SK-N-SH (cell line): ENCODE measurements around the gene CACNA1A. TPM values are rescaled to one million over a fixed set of nuclear protein-coding genes. Genes with fewer than 3 reads are reported as not detected.

Experiments used
- CTCF ChIA-PET: fragments of 300-600, 350-600 bp; formaldehyde crosslinking; extraction: SDS; loops from one replicate; lab custom pipeline; 2021; lab: Yijun Ruan, JAX
- POLR2A ChIA-PET: fragments of 350-600 bp; sonication (Branson Sonifier 250); formaldehyde crosslinking; extraction: SDS; loops from one replicate; lab custom pipeline; 2020; ENCODE audit warnings: antibody characterized with exemption, inconsistent platforms; lab: Yijun Ruan, JAX
- DNase-seq: peaks from one replicate; pipeline ENCODE4 v3.0.0; 2012
- H2AFZ ChIP-seq: fragments of 200-600 bp; sonication (generic); 2 replicates; pipeline ENCODE4 v1.8.1; 2016; ENCODE audit warnings: antibody characterized with exemption, mild to moderate bottlenecking, low read depth
- H3F3A ChIP-seq: fragments of 200-600 bp; sonication (generic); replicated peaks from 2 replicates; pipeline ENCODE3; 2016; ENCODE audit warnings: antibody characterized with exemption, mild to moderate bottlenecking; ENCODE audit not compliant: insufficient read depth
- H3K27ac ChIP-seq, 2 experiments: fragments of 200-500 bp in 1 of 2; fragments of 200-600 bp in 1 of 2; sonication (Bioruptor generic) in 1 of 2; sonication (generic), shearing (Covaris generic) in 1 of 2; 2 replicates each; pipeline versions ENCODE4 v1.5.1 to v1.6.1; 2014 to 2016; ENCODE audit warnings: low read depth in 2 of 2, inconsistent platforms in 1 of 2, low read length in 1 of 2, mild to moderate bottlenecking in 1 of 2, mixed read lengths in 1 of 2
- H3K27me3 ChIP-seq: fragments of 200-600 bp; sonication (generic), shearing (Covaris generic); 2 replicates; pipeline ENCODE4 v1.6.1; 2016; ENCODE audit warnings: mixed run types; ENCODE audit not compliant: insufficient read depth
- H3K36me3 ChIP-seq, 2 experiments: fragments of 200-500 bp in 1 of 2; fragments of 200-600 bp in 1 of 2; sonication (Bioruptor generic) in 1 of 2; sonication (generic) in 1 of 2; replicated peaks in 1 of 2; 2 replicates each; pipeline versions ENCODE3 to v1.5.1; 2014 to 2016; ENCODE audit warnings: low read length in 1 of 2, mild to moderate bottlenecking in 1 of 2; ENCODE audit not compliant: insufficient read depth in 2 of 2, control insufficient read depth in 1 of 2
- H3K4me1 ChIP-seq, 2 experiments: fragments of 200-500 bp in 1 of 2; fragments of 200-600 bp in 1 of 2; sonication (Bioruptor generic) in 1 of 2; sonication (generic), shearing (Covaris generic) in 1 of 2; 2 replicates each; pipeline versions ENCODE4 v1.5.1 to v1.6.1; 2014 to 2016; ENCODE audit warnings: low read depth in 1 of 2, low read length in 1 of 2, mixed run types in 1 of 2; ENCODE audit not compliant: insufficient read depth in 2 of 2, control insufficient read depth in 1 of 2
- H3K4me2 ChIP-seq: fragments of 200-600 bp; sonication (generic), shearing (Covaris generic); 2 replicates; pipeline ENCODE4 v1.6.1; 2017; ENCODE audit warnings: mixed run types
- H3K4me3 ChIP-seq, 2 experiments: fragments of 200-500 bp in 1 of 2; fragments of 200-600 bp in 1 of 2; sonication (Bioruptor generic) in 1 of 2; sonication (generic), shearing (Covaris generic) in 1 of 2; 2 replicates each; pipeline versions ENCODE4 v1.5.1 to v1.8.1; 2014 to 2016; ENCODE audit warnings: low read depth in 2 of 2, inconsistent platforms in 1 of 2, low read length in 1 of 2, mild to moderate bottlenecking in 1 of 2, mixed read lengths in 1 of 2, moderate library complexity in 1 of 2
- H3K79me2 ChIP-seq: fragments of 200-600 bp; sonication (generic); 2 replicates; pipeline ENCODE4 v1.8.1; 2017; ENCODE audit warnings: mild to moderate bottlenecking; ENCODE audit not compliant: insufficient read depth
- H3K9ac ChIP-seq: fragments of 200-600 bp; sonication (generic); 2 replicates; pipeline ENCODE4 v1.6.1; 2017; ENCODE audit warnings: mixed run types
- H3K9me2 ChIP-seq: fragments of 200-600 bp; sonication (generic); 2 replicates; pipeline ENCODE4 v1.6.1; 2017; ENCODE audit warnings: mixed run types
- H3K9me3 ChIP-seq: fragments of 200-600 bp; sonication (generic); 2 replicates; pipeline ENCODE4 v1.6.1; 2017; ENCODE audit warnings: mixed run types, mild to moderate bottlenecking, moderate library complexity
- H4K20me1 ChIP-seq: fragments of 200-600 bp; sonication (generic); 2 replicates; pipeline ENCODE4 v1.6.1; 2017; ENCODE audit warnings: mild to moderate bottlenecking, mixed run types; ENCODE audit not compliant: insufficient read depth
- CHD2 ChIP-seq: fragments of 150-350 bp; IDR thresholded peaks from 2 replicates; pipeline ENCODE4 v1.6.1; 2018; ENCODE audit warnings: low read length; ENCODE audit not compliant: partially characterized antibody
- CTCF ChIP-seq: fragments of 200-600 bp; sonication (generic); IDR thresholded peaks from 2 replicates; pipeline ENCODE4 v1.6.1; 2017; ENCODE audit warnings: antibody characterized with exemption, mild to moderate bottlenecking, moderate library complexity
- ELF1 ChIP-seq: IDR thresholded peaks from 2 replicates; pipeline ENCODE4 v1.4.0; 2012
- EP300 ChIP-seq, 2 experiments: IDR thresholded peaks; 2 replicates each; pipeline versions ENCODE4 v1.4.0 to v1.6.1; 2012; ENCODE audit warnings: borderline replicate concordance in 1 of 2, low read depth in 1 of 2, low read length in 1 of 2
- EZH2phosphoT487 ChIP-seq: fragments of 200-600 bp; sonication (generic); IDR thresholded peaks from 2 replicates; pipeline ENCODE4 v1.6.1; 2017; ENCODE audit warnings: low read depth, mixed run types, mild to moderate bottlenecking, antibody characterized with exemption, moderate library complexity, borderline replicate concordance
- GATA2 ChIP-seq: sonication (generic); formaldehyde crosslinking; IDR thresholded peaks from 2 replicates; pipeline ENCODE4 v1.5.0; 2020; ENCODE audit warnings: mild to moderate bottlenecking, missing genetic modification reagents
- IRF3 ChIP-seq: fragments of 150-350 bp; IDR thresholded peaks from 2 replicates; pipeline ENCODE4 v1.6.1; 2016; ENCODE audit warnings: mild to moderate bottlenecking, low read depth, low read length
- JUND ChIP-seq: IDR thresholded peaks from 2 replicates; pipeline ENCODE4 v1.4.0; 2012
- MAX ChIP-seq: IDR thresholded peaks from 2 replicates; pipeline ENCODE4 v1.4.0; 2012; ENCODE audit warnings: low read depth
- MXI1 ChIP-seq: IDR thresholded peaks from 2 replicates; pipeline ENCODE4 v1.6.1; 2012; ENCODE audit warnings: mild to moderate bottlenecking, low read depth, low read length, improper control_type of control experiment
- PBX3 ChIP-seq: IDR thresholded peaks from 2 replicates; pipeline ENCODE4; 2012
- RCOR1 ChIP-seq: fragments of 150-350 bp; IDR thresholded peaks from 2 replicates; pipeline ENCODE4 v1.6.1; 2017; ENCODE audit warnings: antibody characterized with exemption, low read length
- RFX5 ChIP-seq: IDR thresholded peaks from 2 replicates; pipeline ENCODE4 v1.6.1; 2012; ENCODE audit warnings: mild to moderate bottlenecking, improper control_type of control experiment, low read length
- SMC3 ChIP-seq: IDR thresholded peaks from 2 replicates; pipeline ENCODE4 v1.6.1; 2012; ENCODE audit warnings: low read depth, low read length, improper control_type of control experiment
- TAF1 ChIP-seq: IDR thresholded peaks from 2 replicates; pipeline ENCODE4 v1.6.1; 2012; ENCODE audit warnings: low read depth, mild to moderate bottlenecking, low read length, moderate library complexity, borderline replicate concordance
- TCF12 ChIP-seq: IDR thresholded peaks from 2 replicates; pipeline ENCODE4 v1.4.0; 2012
- YY1 ChIP-seq: IDR thresholded peaks from 2 replicates; pipeline ENCODE4 v1.4.0; 2012; ENCODE audit warnings: low read depth, mild to moderate bottlenecking
- WGBS: methylation state at CpG from one replicate; pipeline ENCODE4 v1.1.6; 2017; ENCODE audit warnings: low lambda C conversion rate; 5-methylcytosine and 5-hydroxymethylcytosine counted together
- polyA plus RNA-seq, 3 experiments: library from polyadenylated mRNA; depleted of rRNA; stranded (reverse); fragments of >200 nt; gene quantifications; 2 replicates each; pipeline ENCODE4 v1.2.3, GENCODE V29; 2012

Gene CACNA1A
- polyA plus RNA-seq, 1 of the 3 experiments (the other 2 are of a cell fraction) = 1.3 TPM

- DNase-seq = no peak
- no peak for TF ChIP-seq TCF12
- TF ChIP-seq RFX5 = no peak
- no peak for TF ChIP-seq TAF1
- no peak for TF ChIP-seq MXI1
- no peak for TF ChIP-seq YY1
- no peak for TF ChIP-seq CHD2
- TF ChIP-seq EZH2phosphoT487 = no peak
- no peak for TF ChIP-seq CTCF
- no peak for TF ChIP-seq SMC3
- no peak for TF ChIP-seq MAX
- TF ChIP-seq PBX3 = no peak
- TF ChIP-seq RCOR1 = no peak
- TF ChIP-seq EP300 (IDR thresholded peaks at IDR 0.05; ENCODE audit: borderline replicate concordance in 1 of 2, low read depth in 1 of 2, low read length in 1 of 2) = no peak
- no peak for TF ChIP-seq JUND
- TF ChIP-seq ELF1 = no peak
- TF ChIP-seq GATA2 (CRISPR knock-in tag) = no peak
- TF ChIP-seq IRF3 = no peak
- H4K20me1 ChIP-seq = no peaks in the 10 kb centered on the region
- H3K27ac ChIP-seq = no peak overlapping the region
- CTCF ChIA-PET = interaction anchor here (3.0 kb wide), 1 partner anchor 300 kb away, joined by 8 read pairs; no protein-coding TSS in a partner anchor
- H3K9ac ChIP-seq = no peak overlapping the region
- H2AFZ ChIP-seq = no peak overlapping the region
- no peaks in the 10 kb centered on the region for H3K9me3 ChIP-seq
- H3K4me2 ChIP-seq = no peak overlapping the region
- H3K4me3 ChIP-seq = no peak overlapping the region
- no peaks in the 10 kb centered on the region for H3K79me2 ChIP-seq
- no peaks in the 10 kb centered on the region for H3K36me3 ChIP-seq
- H3K9me2 ChIP-seq = no peaks in the 10 kb centered on the region
- no peaks in the 10 kb centered on the region for H3F3A ChIP-seq
- no peaks in the 10 kb centered on the region for H3K4me1 ChIP-seq
- WGBS = 60% methylated on average over 4 of the region's 4 CpGs
- POLR2A ChIA-PET = no interaction called here
- peaks cover 74% of the 10 kb centered on the region for H3K27me3 ChIP-seq
Measured at GRCh38 chr19:13289295-13289694, 217.0 kb downstream of the CACNA1A start.
